GM21367 (cell line): ENCODE results near the gene ARMC12.
"Not testable (repeated sequence)": the region's sequence is repeated elsewhere in the genome, so short reads cannot be mapped to it uniquely, and the experiment has no call there.

Source experiments
- ATAC-seq: cut with Tn5 transposase; IDR thresholded peaks from one replicate; pipeline ENCODE4 v1.9.1; 2021; ENCODE audit not compliant: unreplicated experiment

ARMC12 gene

GRCh38 chr6:35736982-35737412 is at the start of gene ARMC12:
Gene ARMC12 (plus strand): TSS chr6:35737032. CDS start chr6:35737109, 77 bp downstream.
- no peak for ATAC-seq

GRCh38 chr6:35687658-35688604 is 48.9 kb upstream of the ARMC12 start:
- peak; percentile 33 for ATAC-seq

- ATAC-seq, result peak; percentile 73
These were observed 48.1 kb upstream of the ARMC12 start, which contains the start of gene FKBP5 for GRCh38 chr6:35688605-35689322. Gene FKBP5 (minus strand): TSS chr6:35688915. CDS start chr6:35642824, 46,091 bp downstream.

- not testable (repeated sequence) for ATAC-seq
These were observed 46.8 kb upstream of the ARMC12 start for GRCh38 chr6:35690006-35690405.

- ATAC-seq, result no peak
These were observed 46.3 kb upstream of the ARMC12 start for GRCh38 chr6:35690484-35690883.

GRCh38 chr6:35691027-35691824 is 45.6 kb upstream of the ARMC12 start:
- ATAC-seq, result no peak

GRCh38 chr6:35694462-35694861 is 42.4 kb upstream of the ARMC12 start:
- ATAC-seq, result no peak

- ATAC-seq, result not testable (repeated sequence)
These were observed 38.4 kb upstream of the ARMC12 start for GRCh38 chr6:35698430-35698829.

- no peak for ATAC-seq
These were observed 38.0 kb upstream of the ARMC12 start for GRCh38 chr6:35698858-35699257.

- ATAC-seq, result no peak
These were observed 33.3 kb upstream of the ARMC12 start for GRCh38 chr6:35703554-35703953.

GRCh38 chr6:35706468-35706867 is 30.4 kb upstream of the ARMC12 start:
- no peak for ATAC-seq

- no peak for ATAC-seq
These were observed 29.0 kb upstream of the ARMC12 start for GRCh38 chr6:35707714-35708407.

- no peak for ATAC-seq
These were observed 28.2 kb upstream of the ARMC12 start for GRCh38 chr6:35708585-35708984.

- no peak for ATAC-seq
These were observed 26.5 kb upstream of the ARMC12 start for GRCh38 chr6:35710241-35710847.

GRCh38 chr6:35711731-35712130 is 25.1 kb upstream of the ARMC12 start:
- ATAC-seq, result no peak

GRCh38 chr6:35713006-35713767 is 23.6 kb upstream of the ARMC12 start:
- no peak for ATAC-seq

- no peak for ATAC-seq
These were observed 20.0 kb upstream of the ARMC12 start for GRCh38 chr6:35716798-35717197.

GRCh38 chr6:35717449-35718374 is 19.1 kb upstream of the ARMC12 start:
- ATAC-seq, result no peak
